ENCODE data around the gene CBX8.

DNA sequence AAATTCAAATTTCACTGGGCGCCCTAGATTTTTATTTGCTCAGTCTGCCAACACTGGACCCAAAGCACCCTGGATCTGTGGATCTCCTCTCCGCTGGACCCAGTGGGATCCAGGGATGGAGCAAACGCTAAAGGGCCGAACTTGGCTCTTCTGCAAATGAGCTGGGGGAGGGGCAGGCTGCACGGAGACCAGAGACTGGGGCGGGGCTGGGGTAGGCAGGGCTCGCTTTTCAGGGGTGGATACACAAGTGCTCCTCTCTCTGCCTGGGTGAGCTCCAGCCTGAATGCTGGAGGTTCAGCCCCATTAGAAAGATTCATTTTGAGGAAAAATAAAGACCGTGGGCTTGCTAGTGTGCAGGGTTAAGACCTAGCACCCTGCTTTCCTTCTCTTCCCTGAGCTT, 33.4 kb upstream of the CBX8 start:
- TF ChIP-seq CTCF (IDR thresholded peaks at IDR 0.05; ENCODE audit: low read depth, low read length, poor library complexity, severe bottlenecking), result no peak
- TF ChIP-seq EZH2phosphoT487 (IDR thresholded peaks at IDR 0.05; ENCODE audit: borderline replicate concordance, low read length), result no peak
